WTC11 (cell line): ENCODE measurements around the gene BAIAP3.

ENCODE experiments used
- AFF4 ChIP-seq: sonication (generic); formaldehyde crosslinking; IDR thresholded peaks from 2 replicates; pipeline ENCODE4 v1.8.1; 2023; ENCODE audit warnings: mild to moderate bottlenecking, missing genetic modification reagents, borderline replicate concordance
- E2F5 ChIP-seq: sonication (generic); formaldehyde crosslinking; IDR thresholded peaks from 2 replicates; pipeline ENCODE4 v1.8.1; 2022; ENCODE audit warnings: mild to moderate bottlenecking, moderate library complexity, missing genetic modification reagents
- ESRRA ChIP-seq: sonication (generic); formaldehyde crosslinking; IDR thresholded peaks from 2 replicates; pipeline ENCODE4 v1.8.1; 2022; ENCODE audit warnings: mild to moderate bottlenecking, missing genetic modification reagents, borderline replicate concordance
- TF ChIP-seq, protein P1 (sequence below): fragments of 200-600 bp; IDR thresholded peaks from 2 replicates; pipeline ENCODE4 v1.8.0; 2022; ENCODE audit warnings: antibody characterized with exemption
- TF ChIP-seq, protein P2 (sequence below): sonication (generic); formaldehyde crosslinking; IDR thresholded peaks from 2 replicates; pipeline ENCODE4 v1.8.1; 2023; ENCODE audit warnings: mild to moderate bottlenecking, missing genetic modification reagents

- TF ChIP-seq, protein P1, sequence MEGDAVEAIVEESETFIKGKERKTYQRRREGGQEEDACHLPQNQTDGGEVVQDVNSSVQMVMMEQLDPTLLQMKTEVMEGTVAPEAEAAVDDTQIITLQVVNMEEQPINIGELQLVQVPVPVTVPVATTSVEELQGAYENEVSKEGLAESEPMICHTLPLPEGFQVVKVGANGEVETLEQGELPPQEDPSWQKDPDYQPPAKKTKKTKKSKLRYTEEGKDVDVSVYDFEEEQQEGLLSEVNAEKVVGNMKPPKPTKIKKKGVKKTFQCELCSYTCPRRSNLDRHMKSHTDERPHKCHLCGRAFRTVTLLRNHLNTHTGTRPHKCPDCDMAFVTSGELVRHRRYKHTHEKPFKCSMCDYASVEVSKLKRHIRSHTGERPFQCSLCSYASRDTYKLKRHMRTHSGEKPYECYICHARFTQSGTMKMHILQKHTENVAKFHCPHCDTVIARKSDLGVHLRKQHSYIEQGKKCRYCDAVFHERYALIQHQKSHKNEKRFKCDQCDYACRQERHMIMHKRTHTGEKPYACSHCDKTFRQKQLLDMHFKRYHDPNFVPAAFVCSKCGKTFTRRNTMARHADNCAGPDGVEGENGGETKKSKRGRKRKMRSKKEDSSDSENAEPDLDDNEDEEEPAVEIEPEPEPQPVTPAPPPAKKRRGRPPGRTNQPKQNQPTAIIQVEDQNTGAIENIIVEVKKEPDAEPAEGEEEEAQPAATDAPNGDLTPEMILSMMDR, result no peak
- TF ChIP-seq ESRRA (CRISPR knock-in tag) (no peak), AFF4 (CRISPR knock-in tag) (no peak), E2F5 (CRISPR knock-in tag) (no peak)
- TF ChIP-seq, protein P2, sequence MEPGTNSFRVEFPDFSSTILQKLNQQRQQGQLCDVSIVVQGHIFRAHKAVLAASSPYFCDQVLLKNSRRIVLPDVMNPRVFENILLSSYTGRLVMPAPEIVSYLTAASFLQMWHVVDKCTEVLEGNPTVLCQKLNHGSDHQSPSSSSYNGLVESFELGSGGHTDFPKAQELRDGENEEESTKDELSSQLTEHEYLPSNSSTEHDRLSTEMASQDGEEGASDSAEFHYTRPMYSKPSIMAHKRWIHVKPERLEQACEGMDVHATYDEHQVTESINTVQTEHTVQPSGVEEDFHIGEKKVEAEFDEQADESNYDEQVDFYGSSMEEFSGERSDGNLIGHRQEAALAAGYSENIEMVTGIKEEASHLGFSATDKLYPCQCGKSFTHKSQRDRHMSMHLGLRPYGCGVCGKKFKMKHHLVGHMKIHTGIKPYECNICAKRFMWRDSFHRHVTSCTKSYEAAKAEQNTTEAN (CRISPR knock-in tag), result no peak
These were observed 27.6 kb upstream of the BAIAP3 start for GRCh38 chr16:1305823-1306222.
